NCI-H2227 treated with DMSO at 0.1 percent for 48 hours (cell line): ENCODE data around the gene PLEKHS1.
"Not testable (repeated sequence)": the region's sequence is repeated elsewhere in the genome, so short reads cannot be mapped to it uniquely, and the experiment has no call there.

Experiments used
- DNase-seq: peaks from one replicate; lab custom pipeline; 2025; lab: John Stamatoyannopoulos, UW

Gene PLEKHS1

GRCh38 chr10:113791691-113792090 is 40.2 kb downstream of the PLEKHS1 start:
- DNase-seq: no peak

GRCh38 chr10:113801569-113801968 is 50.1 kb downstream of the PLEKHS1 start:
- DNase-seq: no peak

DNA sequence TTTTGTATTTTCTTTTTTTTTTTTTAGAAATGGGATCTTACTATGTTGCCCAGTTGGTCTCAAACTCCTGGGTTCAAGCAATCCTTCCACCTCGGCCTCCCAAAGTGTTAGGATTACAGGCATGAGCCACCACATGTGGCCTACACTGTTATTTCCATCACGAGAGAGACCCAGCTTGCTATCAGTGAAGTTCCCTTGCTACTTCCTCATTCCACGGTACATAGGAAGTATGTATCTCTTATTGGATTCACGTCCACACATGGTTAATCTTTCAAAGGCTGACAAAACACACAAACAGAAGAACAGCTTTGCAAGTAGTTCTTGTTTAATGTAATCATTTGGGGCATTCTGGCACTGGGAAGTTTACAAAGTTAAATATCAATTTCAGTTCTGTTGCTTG is 51.5 kb downstream of the PLEKHS1 start:
- DNase-seq: no peak

- DNase-seq: no peak
Measured at GRCh38 chr10:113806503-113806902, 55.0 kb downstream of the PLEKHS1 start.

GRCh38 chr10:113808168-113808567 is 56.7 kb downstream of the PLEKHS1 start:
- DNase-seq: no peak

GRCh38 chr10:113814700-113815099 is 63.2 kb downstream of the PLEKHS1 start:
- DNase-seq: not testable (repeated sequence)

GRCh38 chr10:113819989-113820388 is 68.5 kb downstream of the PLEKHS1 start:
- no peak for DNase-seq

DNA sequence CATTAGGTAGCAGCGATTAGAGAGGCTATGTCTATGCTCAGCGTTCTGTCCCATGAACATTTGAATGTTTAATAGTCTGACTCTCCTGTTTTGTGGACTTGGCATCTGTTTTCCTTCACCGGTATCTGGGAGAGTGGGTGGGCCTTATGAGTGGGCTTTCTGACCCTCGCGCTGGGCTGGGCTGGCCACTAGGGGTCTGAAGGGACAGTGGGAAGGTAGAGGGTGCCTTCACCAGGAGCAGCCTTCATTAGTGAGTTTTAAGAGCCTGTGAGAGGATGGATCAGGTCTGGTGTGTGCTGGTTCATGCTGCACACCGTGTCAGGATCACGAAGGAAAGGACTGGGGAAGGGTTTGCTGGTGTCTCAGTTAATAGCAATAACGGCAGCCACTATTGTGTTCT is 69.0 kb downstream of the PLEKHS1 start:
- no peak for DNase-seq

GRCh38 chr10:113821306-113821705 is 69.8 kb downstream of the PLEKHS1 start:
- DNase-seq: not testable (repeated sequence)

DNA sequence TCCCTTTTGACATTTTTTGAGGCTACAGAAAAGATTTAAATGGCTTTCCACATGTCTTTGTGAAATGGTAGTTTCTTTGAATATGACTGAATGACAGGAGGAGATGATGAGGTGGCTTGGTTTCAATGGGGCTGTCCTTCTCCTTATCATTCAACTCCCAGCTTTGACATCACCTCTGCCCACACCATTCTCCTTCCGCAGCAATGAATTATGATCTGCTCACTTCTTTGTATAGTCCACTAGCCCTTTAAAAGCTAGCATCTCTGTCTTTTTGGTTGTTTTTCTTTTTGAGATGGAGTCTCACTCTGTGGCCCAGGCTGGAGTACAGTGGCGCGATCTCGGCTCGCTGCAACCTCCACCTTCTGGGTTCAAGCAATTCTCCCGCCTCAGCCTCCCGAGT is 70.7 kb downstream of the PLEKHS1 start:
- DNase-seq: no peak

DNA sequence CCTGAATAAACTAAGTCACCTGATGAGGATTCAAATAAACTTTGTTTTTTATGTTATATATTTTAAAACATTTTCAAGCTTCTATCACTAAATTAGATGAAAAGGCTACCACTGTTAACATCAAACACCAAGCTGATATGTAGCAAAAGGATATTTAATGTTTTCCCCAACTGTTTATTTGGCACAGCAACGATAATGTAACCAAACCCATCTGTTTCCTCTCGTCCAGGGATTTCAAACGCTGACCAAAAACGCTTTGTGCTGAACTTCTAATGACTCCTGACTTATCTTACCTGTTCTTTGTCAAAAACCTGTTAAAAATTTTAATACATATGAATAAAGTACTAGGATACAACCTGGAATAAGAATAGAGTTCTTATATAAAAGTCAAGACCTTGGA is 71.9 kb downstream of the PLEKHS1 start:
- no peak for DNase-seq

DNA sequence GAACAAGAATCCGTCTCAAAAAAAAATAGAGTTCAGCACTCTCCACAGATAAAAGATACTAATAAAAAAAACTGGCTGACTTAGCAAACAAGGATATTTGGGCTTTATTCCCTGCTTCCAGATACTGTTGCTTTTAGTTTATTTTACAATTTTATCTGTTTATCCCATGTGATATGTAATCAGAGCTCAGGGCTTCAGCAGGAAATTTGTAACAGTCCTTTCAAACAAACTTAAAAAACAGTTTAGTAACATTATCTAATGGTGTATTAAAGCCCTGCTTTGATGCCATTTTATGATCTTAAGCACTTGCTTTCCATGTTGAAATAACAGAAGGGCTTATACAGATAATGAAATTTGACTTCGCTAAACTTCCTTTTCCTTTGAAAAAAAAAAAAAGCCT is 74.3 kb downstream of the PLEKHS1 start:
- DNase-seq: no peak

DNA sequence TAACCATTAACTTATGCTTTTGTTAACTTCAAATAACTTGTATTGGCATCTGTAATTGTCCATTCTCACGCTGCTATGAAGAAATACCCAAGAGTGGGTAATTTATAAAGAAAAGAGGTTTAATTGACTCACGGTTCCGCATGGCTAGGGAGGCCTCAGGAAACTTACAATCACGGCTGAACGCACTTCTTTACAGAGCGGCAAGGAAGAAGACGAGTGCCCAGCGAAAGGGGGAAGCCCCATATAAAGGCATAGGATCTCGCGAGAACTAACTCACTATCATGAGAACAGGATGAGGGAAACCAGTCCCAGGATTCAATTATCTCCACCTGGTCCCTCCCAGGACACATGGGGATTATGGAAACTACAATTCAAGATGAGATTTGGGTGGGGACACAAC is 77.1 kb downstream of the PLEKHS1 start:
- not testable (repeated sequence) for DNase-seq
